HepG2 (cell line): ENCODE measurements around the gene LTK. TPM values are rescaled to one million over a fixed set of nuclear protein-coding genes. Genes with fewer than 3 reads are reported as not detected.

Experiments
- ATF7-NPFF ChIP-seq: sonication (generic); formaldehyde crosslinking; IDR thresholded peaks from 2 replicates; pipeline ENCODE4 v1.8.1; 2023; ENCODE audit warnings: mild to moderate bottlenecking, low read depth, missing genetic modification reagents, moderate library complexity
- EED ChIP-seq: sonication (generic); formaldehyde crosslinking; IDR thresholded peaks from 2 replicates; pipeline ENCODE4 v1.5.0; 2020; ENCODE audit warnings: mild to moderate bottlenecking, missing genetic modification reagents
- ETV5 ChIP-seq: IDR thresholded peaks from 2 replicates; pipeline ENCODE4 v1.6.1; 2018; ENCODE audit warnings: missing biosample characterization, missing genetic modification reagents, inconsistent platforms, borderline replicate concordance
- GLI4 ChIP-seq: sonication (generic); formaldehyde crosslinking; IDR thresholded peaks from 2 replicates; pipeline ENCODE4 v1.5.1; 2020; ENCODE audit warnings: missing genetic modification reagents, mild to moderate bottlenecking, moderate library complexity, borderline replicate concordance
- MEF2D ChIP-seq: sonication (generic); formaldehyde crosslinking; IDR thresholded peaks from 2 replicates; pipeline ENCODE4 v1.5.1; 2020; ENCODE audit warnings: mild to moderate bottlenecking, missing genetic modification reagents
- PHF5A ChIP-seq: IDR thresholded peaks from one replicate; pipeline ENCODE4 v1.6.1; 2018; ENCODE audit warnings: low read depth, missing genetic modification reagents; ENCODE audit not compliant: unreplicated experiment
- TEAD2 ChIP-seq: sonication (generic); formaldehyde crosslinking; IDR thresholded peaks from 2 replicates; pipeline ENCODE4 v1.9.0; 2021; ENCODE audit warnings: missing genetic modification reagents
- ZNF781 ChIP-seq: sonication (generic); formaldehyde crosslinking; IDR thresholded peaks from 2 replicates; pipeline ENCODE4 v1.5.1; 2020; ENCODE audit warnings: borderline replicate concordance, mild to moderate bottlenecking, missing genetic modification reagents; ENCODE audit errors: not compliant biosample characterization
- polyA plus RNA-seq, 8 experiments: library from polyadenylated mRNA; depleted of rRNA in 3 of 8; stranded (reverse) in 7 of 8; unstranded in 1 of 8; fragments of >200 nt; fragmentation: Illumina TruSeq in 4 of 8; extraction: Trizol in 4 of 8; gene quantifications; 2 replicates each; pipeline versions ENCODE4 v1.2.1 to v1.2.3, GENCODE V29; 2011 to 2016; ENCODE audit warnings: low read depth in 4 of 8, missing spikeins in 1 of 8, mixed read lengths in 1 of 8; ENCODE audit not compliant: insufficient read depth in 1 of 8
- total RNA-seq, 5 experiments: library from RNA; depleted of rRNA; stranded (reverse); fragments of >200 nt; fragmentation: Illumina TruSeq; extraction: Trizol; gene quantifications; 2 replicates each; pipeline ENCODE4 v1.2.3, GENCODE V29; 2016; ENCODE audit warnings: low read depth in 1 of 5
- TF ChIP-seq, protein P1 (sequence below), 2 experiments: sonication (generic) in 1 of 2; formaldehyde crosslinking in 1 of 2; IDR thresholded peaks; 2 replicates each; pipeline versions ENCODE4 v1.6.1 to v1.9.0; 2014 to 2022; ENCODE audit warnings: antibody characterized with exemption in 1 of 2, borderline replicate concordance in 1 of 2, inconsistent platforms in 1 of 2, low read depth in 1 of 2, missing genetic modification reagents in 1 of 2
- TF ChIP-seq, protein P2 (sequence below): IDR thresholded peaks from 2 replicates; pipeline ENCODE4 v1.4.0; 2020; ENCODE audit warnings: mild to moderate bottlenecking, missing genetic modification reagents
- TF ChIP-seq, protein P3 (sequence below), 2 experiments: sonication (generic) in 1 of 2; formaldehyde crosslinking in 1 of 2; IDR thresholded peaks; 2 replicates each; pipeline versions ENCODE4 v1.4.0 to v1.6.1; 2016 to 2020; ENCODE audit warnings: borderline replicate concordance in 1 of 2, low read depth in 1 of 2, mild to moderate bottlenecking in 1 of 2, missing genetic modification reagents in 1 of 2
- TF ChIP-seq, protein P4 (sequence below): IDR thresholded peaks from 2 replicates; pipeline ENCODE4 v1.6.1; 2012; ENCODE audit warnings: inconsistent platforms

The LTK gene
- total and polyA plus RNA-seq, 2 of the 13 experiments (the other 11 are each of a cell fraction or from before 2014, with no cell fraction given) = 0.01 TPM; not detected in 1

DNA sequence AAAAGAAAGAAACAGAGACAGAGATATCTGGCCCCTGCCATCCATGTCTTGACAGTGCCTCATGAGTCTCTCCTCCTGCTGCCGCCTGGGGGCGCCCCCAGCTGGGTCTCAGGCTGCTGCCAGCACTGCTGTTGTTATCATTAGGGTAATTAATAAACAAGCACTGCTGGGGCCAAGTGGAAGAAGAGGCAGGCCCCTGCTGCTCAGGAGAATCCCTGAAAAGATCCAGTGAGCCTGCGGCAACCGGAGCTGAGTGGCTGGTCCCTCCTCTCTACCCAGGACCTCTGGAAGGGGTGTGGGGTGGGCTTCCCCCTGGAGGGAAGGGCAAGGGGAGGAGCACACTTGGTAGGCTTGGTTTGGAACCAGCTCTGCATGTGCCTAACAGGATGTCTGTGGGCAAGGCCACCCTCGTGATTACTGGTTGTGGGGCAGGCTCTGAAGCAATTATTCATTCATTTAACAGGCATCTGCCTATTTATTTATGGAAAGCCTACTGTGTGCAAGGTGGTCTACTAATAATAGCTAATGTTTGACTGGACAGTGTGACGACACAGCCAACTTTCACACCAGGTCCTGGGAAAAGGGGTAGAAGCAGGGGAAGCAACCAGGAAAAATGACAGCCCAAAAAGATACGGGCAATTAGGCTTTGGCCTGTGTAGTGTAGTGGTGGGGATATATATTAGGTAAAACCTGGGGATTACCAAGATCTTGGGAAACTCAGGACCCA lies 44.2 kb upstream of the LTK start (continued):
- TF ChIP-seq, protein P1, sequence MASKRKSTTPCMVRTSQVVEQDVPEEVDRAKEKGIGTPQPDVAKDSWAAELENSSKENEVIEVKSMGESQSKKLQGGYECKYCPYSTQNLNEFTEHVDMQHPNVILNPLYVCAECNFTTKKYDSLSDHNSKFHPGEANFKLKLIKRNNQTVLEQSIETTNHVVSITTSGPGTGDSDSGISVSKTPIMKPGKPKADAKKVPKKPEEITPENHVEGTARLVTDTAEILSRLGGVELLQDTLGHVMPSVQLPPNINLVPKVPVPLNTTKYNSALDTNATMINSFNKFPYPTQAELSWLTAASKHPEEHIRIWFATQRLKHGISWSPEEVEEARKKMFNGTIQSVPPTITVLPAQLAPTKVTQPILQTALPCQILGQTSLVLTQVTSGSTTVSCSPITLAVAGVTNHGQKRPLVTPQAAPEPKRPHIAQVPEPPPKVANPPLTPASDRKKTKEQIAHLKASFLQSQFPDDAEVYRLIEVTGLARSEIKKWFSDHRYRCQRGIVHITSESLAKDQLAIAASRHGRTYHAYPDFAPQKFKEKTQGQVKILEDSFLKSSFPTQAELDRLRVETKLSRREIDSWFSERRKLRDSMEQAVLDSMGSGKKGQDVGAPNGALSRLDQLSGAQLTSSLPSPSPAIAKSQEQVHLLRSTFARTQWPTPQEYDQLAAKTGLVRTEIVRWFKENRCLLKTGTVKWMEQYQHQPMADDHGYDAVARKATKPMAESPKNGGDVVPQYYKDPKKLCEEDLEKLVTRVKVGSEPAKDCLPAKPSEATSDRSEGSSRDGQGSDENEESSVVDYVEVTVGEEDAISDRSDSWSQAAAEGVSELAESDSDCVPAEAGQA (IDR thresholded peaks at IDR 0.05; ENCODE audit: low read depth) = 0 out of 2 replicates have a peak, but pooled peaks have one; percentile 21
- TF ChIP-seq, protein P1 (CRISPR knock-in tag; IDR thresholded peaks at IDR 0.05; ENCODE audit: borderline replicate concordance) = no peak
- TF ChIP-seq TEAD2 (CRISPR knock-in tag) (no peak), GLI4 (CRISPR knock-in tag) (no peak), ZNF781 (CRISPR knock-in tag) (no peak), MEF2D (CRISPR knock-in tag) (0 out of 2 replicates have a peak, but pooled peaks have one; percentile 17), PHF5A (no peak), EED (no peak), ATF7-NPFF (CRISPR knock-in tag) (no peak), ETV5 (CRISPR knock-in tag) (no peak)
- TF ChIP-seq, protein P2, sequence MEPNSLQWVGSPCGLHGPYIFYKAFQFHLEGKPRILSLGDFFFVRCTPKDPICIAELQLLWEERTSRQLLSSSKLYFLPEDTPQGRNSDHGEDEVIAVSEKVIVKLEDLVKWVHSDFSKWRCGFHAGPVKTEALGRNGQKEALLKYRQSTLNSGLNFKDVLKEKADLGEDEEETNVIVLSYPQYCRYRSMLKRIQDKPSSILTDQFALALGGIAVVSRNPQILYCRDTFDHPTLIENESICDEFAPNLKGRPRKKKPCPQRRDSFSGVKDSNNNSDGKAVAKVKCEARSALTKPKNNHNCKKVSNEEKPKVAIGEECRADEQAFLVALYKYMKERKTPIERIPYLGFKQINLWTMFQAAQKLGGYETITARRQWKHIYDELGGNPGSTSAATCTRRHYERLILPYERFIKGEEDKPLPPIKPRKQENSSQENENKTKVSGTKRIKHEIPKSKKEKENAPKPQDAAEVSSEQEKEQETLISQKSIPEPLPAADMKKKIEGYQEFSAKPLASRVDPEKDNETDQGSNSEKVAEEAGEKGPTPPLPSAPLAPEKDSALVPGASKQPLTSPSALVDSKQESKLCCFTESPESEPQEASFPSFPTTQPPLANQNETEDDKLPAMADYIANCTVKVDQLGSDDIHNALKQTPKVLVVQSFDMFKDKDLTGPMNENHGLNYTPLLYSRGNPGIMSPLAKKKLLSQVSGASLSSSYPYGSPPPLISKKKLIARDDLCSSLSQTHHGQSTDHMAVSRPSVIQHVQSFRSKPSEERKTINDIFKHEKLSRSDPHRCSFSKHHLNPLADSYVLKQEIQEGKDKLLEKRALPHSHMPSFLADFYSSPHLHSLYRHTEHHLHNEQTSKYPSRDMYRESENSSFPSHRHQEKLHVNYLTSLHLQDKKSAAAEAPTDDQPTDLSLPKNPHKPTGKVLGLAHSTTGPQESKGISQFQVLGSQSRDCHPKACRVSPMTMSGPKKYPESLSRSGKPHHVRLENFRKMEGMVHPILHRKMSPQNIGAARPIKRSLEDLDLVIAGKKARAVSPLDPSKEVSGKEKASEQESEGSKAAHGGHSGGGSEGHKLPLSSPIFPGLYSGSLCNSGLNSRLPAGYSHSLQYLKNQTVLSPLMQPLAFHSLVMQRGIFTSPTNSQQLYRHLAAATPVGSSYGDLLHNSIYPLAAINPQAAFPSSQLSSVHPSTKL (CRISPR knock-in tag) = peak; percentile 18; the same call in 1 of the 2 replicates
- TF ChIP-seq, protein P3, sequence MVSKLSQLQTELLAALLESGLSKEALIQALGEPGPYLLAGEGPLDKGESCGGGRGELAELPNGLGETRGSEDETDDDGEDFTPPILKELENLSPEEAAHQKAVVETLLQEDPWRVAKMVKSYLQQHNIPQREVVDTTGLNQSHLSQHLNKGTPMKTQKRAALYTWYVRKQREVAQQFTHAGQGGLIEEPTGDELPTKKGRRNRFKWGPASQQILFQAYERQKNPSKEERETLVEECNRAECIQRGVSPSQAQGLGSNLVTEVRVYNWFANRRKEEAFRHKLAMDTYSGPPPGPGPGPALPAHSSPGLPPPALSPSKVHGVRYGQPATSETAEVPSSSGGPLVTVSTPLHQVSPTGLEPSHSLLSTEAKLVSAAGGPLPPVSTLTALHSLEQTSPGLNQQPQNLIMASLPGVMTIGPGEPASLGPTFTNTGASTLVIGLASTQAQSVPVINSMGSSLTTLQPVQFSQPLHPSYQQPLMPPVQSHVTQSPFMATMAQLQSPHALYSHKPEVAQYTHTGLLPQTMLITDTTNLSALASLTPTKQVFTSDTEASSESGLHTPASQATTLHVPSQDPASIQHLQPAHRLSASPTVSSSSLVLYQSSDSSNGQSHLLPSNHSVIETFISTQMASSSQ (IDR thresholded peaks at IDR 0.05; ENCODE audit: low read depth) = no peak
- TF ChIP-seq, protein P3 (CRISPR knock-in tag; IDR thresholded peaks at IDR 0.05; ENCODE audit: borderline replicate concordance) = no peak
- TF ChIP-seq, protein P4, sequence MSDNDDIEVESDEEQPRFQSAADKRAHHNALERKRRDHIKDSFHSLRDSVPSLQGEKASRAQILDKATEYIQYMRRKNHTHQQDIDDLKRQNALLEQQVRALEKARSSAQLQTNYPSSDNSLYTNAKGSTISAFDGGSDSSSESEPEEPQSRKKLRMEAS = peak; percentile 40; the same call in 1 of the 2 replicates
